Neural cell (in vitro differentiated cells): ENCODE results near the gene ATG4D.

Experiments
- CTCF ChIP-seq: fragments of 450-650 bp; IDR thresholded peaks from 2 replicates; pipeline ENCODE4 v1.5.1; 2014; ENCODE audit warnings: antibody characterized with exemption, mild to moderate bottlenecking, moderate library complexity; ENCODE audit not compliant: poor library complexity, severe bottlenecking
- EZH2 ChIP-seq: fragments of 200-600, 300-800 bp; shearing (Covaris generic), sonication (generic); IDR thresholded peaks from 2 replicates; pipeline ENCODE4 v1.6.1; 2014; ENCODE audit warnings: antibody characterized with exemption, low read length, borderline replicate concordance, mild to moderate bottlenecking; ENCODE audit not compliant: insufficient read depth, poor library complexity, severe bottlenecking
- POLR2AphosphoS5 ChIP-seq: IDR thresholded peaks from 2 replicates; pipeline ENCODE4 v1.6.1; 2012
- RAD21 ChIP-seq: fragments of 450-650 bp; conservative IDR thresholded peaks from 2 replicates; pipeline ENCODE4 v1.6.1; 2014; ENCODE audit warnings: antibody characterized with exemption, mild to moderate bottlenecking, moderate library complexity

- TF ChIP-seq CTCF: no peak
- TF ChIP-seq POLR2AphosphoS5: no peak
- TF ChIP-seq EZH2: no peak
- no peak for TF ChIP-seq RAD21
Measured at GRCh38 chr19:10544753-10545251, 1.1 kb downstream of the ATG4D start.
